Right lobe of liver (tissue), 4 donors: ENCODE results near the gene STARD8.

Experiments
- CTCF ChIP-seq, 4 donors: fragments of 200-600 bp in 3 of 4; fragments of 450-650 bp in 1 of 4; IDR thresholded peaks; one replicate each; pipeline versions ENCODE4 v1.5.1 to v1.8.0; 2016 to 2022; ENCODE audit warnings: antibody characterized with exemption in 4 of 4, mild to moderate bottlenecking in 2 of 4
- POLR2A ChIP-seq: fragments of 450-650 bp; IDR thresholded peaks from one replicate; pipeline ENCODE4 v1.6.1; 2017; ENCODE audit warnings: antibody characterized with exemption, mild to moderate bottlenecking
- donor health status: DM: no; HTN: no; CAD: no.
- donor health status: DM: no; HTN: no; CAD: no.
- donor health status: DM: no; HTN: yes; CAD: no.

GRCh38 chrX:68671221-68671620 is 23.8 kb downstream of the STARD8 start:
- no peak for TF ChIP-seq CTCF (IDR thresholded peaks at IDR 0.05)
- no peak for TF ChIP-seq POLR2A
